ENCODE results near the gene INPP5D. TPM values are rescaled to one million over a fixed set of nuclear protein-coding genes. Genes with fewer than 3 reads are reported as not detected.
A peak's percentile ranks its signal among the peaks of the same experiment; 100 is the strongest.

The INPP5D gene
- total RNA-seq, result 33.3 TPM
- long read RNA-seq, full-length matches to known transcripts, result 10 of 51 reads
- long read RNA-seq, partial matches to known transcripts, result 37 of 51 reads
- long read RNA-seq, other reads (novel, unspliced or antisense), result 4 of 51 reads

DNA sequence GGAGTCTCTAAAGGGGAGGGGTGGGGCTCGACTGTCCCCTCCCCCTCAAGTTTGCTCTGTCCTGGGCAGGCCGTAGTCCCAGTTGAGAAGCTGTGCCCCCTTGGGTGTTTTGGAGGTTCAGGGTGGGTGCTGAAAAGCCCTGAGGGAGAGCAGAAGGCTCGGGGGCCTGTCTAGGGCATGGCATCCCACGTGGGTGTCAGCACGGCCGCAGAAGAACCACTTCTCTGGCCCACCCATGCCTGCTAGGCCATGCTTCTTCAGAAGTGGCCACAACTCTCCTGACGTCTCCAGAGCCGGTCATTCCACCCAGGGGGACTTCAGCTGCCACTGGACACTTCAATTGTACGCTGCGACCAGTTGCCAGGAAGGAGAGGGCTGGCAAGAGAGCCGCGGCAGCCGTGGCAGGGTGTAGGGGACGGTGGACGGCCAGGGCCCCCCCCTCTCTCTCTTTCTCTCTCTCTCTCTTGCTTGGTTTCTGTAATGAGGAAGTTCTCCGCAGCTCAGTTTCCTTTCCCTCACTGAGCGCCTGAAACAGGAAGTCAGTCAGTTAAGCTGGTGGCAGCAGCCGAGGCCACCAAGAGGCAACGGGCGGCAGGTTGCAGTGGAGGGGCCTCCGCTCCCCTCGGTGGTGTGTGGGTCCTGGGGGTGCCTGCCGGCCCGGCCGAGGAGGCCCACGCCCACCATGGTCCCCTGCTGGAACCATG is at the start of gene INPP5D:
Gene INPP5D (plus strand): TSS at position 546 of the 704 bp plus-strand sequence. CDS start 137 bp downstream, at position 683.
- ATAC-seq (peak; percentile 80), DNase-seq (peak; percentile 77)
- Histone ChIP-seq H3K9me3 (no peaks in the 10 kb centered on the region), H3K36me3 (no peaks in the 10 kb centered on the region), H3K4me1 (peaks cover 52% of the 10 kb centered on the region), H3K4me3 (peak within 1 kb of the TSS; percentile 61), H3K27me3 (no peaks in the 10 kb centered on the region), H3K27ac (peak within 1 kb of the TSS; percentile 89)
- intact Hi-C loops (cut with DNase I), result no loop called here
- TF ChIP-seq, protein P1, sequence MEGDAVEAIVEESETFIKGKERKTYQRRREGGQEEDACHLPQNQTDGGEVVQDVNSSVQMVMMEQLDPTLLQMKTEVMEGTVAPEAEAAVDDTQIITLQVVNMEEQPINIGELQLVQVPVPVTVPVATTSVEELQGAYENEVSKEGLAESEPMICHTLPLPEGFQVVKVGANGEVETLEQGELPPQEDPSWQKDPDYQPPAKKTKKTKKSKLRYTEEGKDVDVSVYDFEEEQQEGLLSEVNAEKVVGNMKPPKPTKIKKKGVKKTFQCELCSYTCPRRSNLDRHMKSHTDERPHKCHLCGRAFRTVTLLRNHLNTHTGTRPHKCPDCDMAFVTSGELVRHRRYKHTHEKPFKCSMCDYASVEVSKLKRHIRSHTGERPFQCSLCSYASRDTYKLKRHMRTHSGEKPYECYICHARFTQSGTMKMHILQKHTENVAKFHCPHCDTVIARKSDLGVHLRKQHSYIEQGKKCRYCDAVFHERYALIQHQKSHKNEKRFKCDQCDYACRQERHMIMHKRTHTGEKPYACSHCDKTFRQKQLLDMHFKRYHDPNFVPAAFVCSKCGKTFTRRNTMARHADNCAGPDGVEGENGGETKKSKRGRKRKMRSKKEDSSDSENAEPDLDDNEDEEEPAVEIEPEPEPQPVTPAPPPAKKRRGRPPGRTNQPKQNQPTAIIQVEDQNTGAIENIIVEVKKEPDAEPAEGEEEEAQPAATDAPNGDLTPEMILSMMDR (IDR thresholded peaks at IDR 0.05), result no peak

DNA sequence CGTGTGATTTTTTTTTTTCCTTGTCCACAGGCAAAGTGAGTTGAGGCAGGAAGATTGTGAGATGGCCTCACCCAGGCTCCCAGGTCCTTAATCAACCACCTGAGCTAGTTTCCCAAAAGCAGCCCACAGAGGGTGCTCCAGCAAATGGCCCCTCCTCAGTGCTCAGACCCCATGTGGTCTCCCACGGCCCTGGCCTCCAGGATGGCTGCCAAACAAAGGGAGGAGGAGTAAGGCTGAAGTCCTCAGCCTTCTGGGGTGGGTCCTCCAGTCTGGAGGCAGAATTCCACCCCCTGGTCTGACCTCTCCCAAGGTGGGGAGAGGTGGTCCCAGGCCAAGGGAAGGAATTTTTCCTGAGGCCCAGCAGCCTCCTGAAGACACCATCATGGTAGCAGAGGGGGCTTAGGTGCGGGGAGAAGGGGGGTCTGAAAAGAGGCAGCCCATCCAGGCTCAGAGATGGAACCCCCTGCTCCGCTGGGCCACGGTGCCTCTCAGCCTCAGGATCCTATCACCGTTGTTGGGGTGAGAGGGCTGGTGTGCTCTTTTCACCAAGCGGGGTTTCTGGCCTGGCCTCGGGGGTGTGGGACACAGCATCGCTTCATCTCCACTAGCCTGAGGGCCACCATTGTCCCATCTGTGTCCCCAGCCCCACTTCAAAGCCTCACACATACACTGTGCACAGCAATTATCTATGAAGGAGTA is 49.4 kb upstream of the INPP5D start:
- TF ChIP-seq, protein P1 (IDR thresholded peaks at IDR 0.05), result no peak
- H3K9me3 ChIP-seq, result no peaks in the 10 kb centered on the region
- H3K4me3 ChIP-seq, result no peak overlapping the region
- ATAC-seq (no peak), DNase-seq (peak; percentile 47)
- H3K27ac ChIP-seq, result no peak overlapping the region
- H3K27me3 ChIP-seq, result no peaks in the 10 kb centered on the region
- H3K4me1 ChIP-seq, result peaks cover 3% of the 10 kb centered on the region
- no peaks in the 10 kb centered on the region for H3K36me3 ChIP-seq
- intact Hi-C loops (cut with DNase I), result no loop called here

DNA sequence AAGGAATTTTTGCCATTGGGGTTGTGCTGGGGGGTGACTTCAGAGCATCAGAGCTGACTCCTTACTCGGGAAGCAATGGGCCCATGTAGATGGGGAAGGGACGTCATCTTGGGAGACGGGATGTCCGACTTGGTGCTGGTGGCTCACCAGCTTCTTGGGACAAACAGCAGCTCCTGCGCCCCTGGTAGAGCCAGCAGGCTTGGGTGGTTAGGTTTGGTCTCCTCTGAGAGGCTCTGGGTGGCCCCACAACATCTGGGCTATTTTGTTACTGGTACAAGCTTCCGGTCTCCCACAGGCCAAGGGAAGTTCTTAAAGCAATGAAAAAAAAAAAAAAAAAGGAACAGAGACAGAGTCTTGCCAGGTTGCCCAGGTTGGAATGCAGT is 48.9 kb upstream of the INPP5D start:
- TF ChIP-seq, protein P1 (IDR thresholded peaks at IDR 0.05), result no peak
- Histone ChIP-seq H3K36me3 (no peaks in the 10 kb centered on the region), H3K27me3 (no peaks in the 10 kb centered on the region), H3K27ac (no peak overlapping the region), H3K9me3 (no peaks in the 10 kb centered on the region), H3K4me1 (peaks cover 3% of the 10 kb centered on the region), H3K4me3 (no peak overlapping the region)
- DNase-seq (peak; percentile 36), ATAC-seq (no peak)
- intact Hi-C loops (cut with DNase I), result no loop called here

DNA sequence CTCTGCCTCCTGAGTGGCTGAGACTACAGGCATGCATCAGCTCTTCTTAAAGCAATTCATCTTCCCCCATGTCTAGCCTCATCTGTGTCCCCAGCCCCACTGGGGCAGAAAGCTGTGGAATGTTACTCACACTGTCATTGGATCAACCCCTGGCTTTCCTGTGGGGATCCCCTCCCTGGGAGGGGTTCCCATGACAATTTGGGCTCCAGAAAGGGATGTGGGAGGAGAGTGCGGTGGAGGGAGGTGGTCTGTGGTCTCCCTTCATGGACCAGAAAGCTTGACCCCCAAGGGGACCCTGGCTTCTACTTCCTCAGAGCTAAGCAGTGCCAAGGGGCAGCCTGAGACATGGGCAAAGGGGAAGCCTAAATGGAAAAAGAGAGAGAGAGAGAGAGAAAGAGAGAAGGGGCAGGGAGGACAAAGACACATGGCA is 48.4 kb upstream of the INPP5D start:
- Histone ChIP-seq H3K4me1 (peaks cover 3% of the 10 kb centered on the region), H3K27ac (no peak overlapping the region), H3K4me3 (no peak overlapping the region), H3K36me3 (no peaks in the 10 kb centered on the region), H3K27me3 (no peaks in the 10 kb centered on the region), H3K9me3 (no peaks in the 10 kb centered on the region)
- TF ChIP-seq, protein P1 (IDR thresholded peaks at IDR 0.05), result no peak
- DNase-seq (peak; percentile 30), ATAC-seq (no peak)
- intact Hi-C loops (cut with DNase I), result no loop called here

DNA sequence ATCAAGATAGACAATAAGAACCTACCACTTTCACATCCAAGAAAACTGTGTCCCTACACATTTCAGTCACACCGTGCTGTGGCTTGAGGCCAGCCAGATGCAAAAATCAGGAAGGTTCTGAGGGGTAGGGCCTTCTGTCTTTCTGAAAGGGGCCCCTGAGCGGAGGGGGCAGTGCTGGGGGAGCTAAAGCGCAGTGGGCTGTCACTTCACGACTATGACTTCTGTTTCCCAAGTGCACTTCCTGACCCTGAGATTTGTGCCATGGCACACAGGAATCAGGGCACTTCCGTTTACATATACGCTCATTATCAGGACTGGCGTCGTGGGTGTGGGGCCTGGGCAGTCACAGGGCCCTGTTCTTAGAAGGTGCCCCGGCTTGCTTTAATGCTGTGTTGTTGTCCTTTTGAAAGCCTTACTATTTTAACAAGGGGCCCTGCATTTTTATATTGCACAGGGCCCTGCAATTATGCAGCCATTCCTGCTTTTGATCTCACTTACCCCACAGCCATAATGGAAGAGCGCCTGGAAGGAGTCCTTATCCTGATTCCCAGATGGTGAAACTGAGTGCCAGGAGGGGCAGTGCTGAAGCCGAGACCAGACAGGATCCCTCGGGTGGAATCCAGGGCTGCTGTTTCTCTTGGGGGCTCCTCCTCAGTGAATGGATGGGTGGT is 47.7 kb upstream of the INPP5D start:
- H3K4me1 ChIP-seq, result peaks cover 3% of the 10 kb centered on the region
- intact Hi-C loops (cut with DNase I), result no loop called here
- H3K27ac ChIP-seq, result no peak overlapping the region
- H3K9me3 ChIP-seq, result no peaks in the 10 kb centered on the region
- no peak overlapping the region for H3K4me3 ChIP-seq
- no peaks in the 10 kb centered on the region for H3K36me3 ChIP-seq
- TF ChIP-seq, protein P1 (IDR thresholded peaks at IDR 0.05), result no peak
- DNase-seq (no peak), ATAC-seq (peak; percentile 51)
- H3K27me3 ChIP-seq, result no peaks in the 10 kb centered on the region
